Measurements from ENCODE around the gene CPT1B.

- TF ChIP-seq CTCF (IDR thresholded peaks at IDR 0.05), result no peak
- no peak for TF ChIP-seq ZFX (IDR thresholded peaks at IDR 0.05; ENCODE audit: borderline replicate concordance)
These were observed 25.5 kb upstream of the CPT1B start for GRCh38 chr22:50603511-50604255.

Data from 22Rv1 (cell line).